Ascending aorta (tissue), 2 donors: ENCODE measurements around the gene DOK1. TPM values are rescaled to one million over a fixed set of nuclear protein-coding genes. Genes with fewer than 3 reads are reported as not detected.
A peak's percentile ranks its signal among the peaks of the same experiment; 100 is the strongest.

ENCODE experiments used
- DNase-seq, 2 donors: peaks; one replicate each; pipeline ENCODE4 v3.0.0-alpha.2; 2019; ENCODE audit warnings: low spot score in 2 of 2
- H3K27ac ChIP-seq, 2 donors: fragments of 200-600 bp; sonication (generic); one replicate each; pipeline ENCODE4 v1.5.1; 2016 to 2017; ENCODE audit warnings: mild to moderate bottlenecking in 1 of 2
- H3K27me3 ChIP-seq: fragments of 200-600 bp; sonication (generic); one replicate; pipeline ENCODE4 v1.5.1; 2017
- H3K36me3 ChIP-seq, 2 donors: fragments of 200-600 bp; sonication (generic); one replicate each; pipeline ENCODE4 v1.5.1; 2016
- H3K4me1 ChIP-seq, 2 donors: fragments of 200-600 bp; sonication (generic); one replicate each; pipeline ENCODE4 v1.5.1; 2016 to 2017; ENCODE audit warnings: mild to moderate bottlenecking in 1 of 2
- H3K4me3 ChIP-seq, 2 donors: fragments of 200-600 bp; sonication (generic); one replicate each; pipeline ENCODE4 v1.5.1; 2016 to 2017; ENCODE audit warnings: mild to moderate bottlenecking in 1 of 2
- H3K9me3 ChIP-seq, 2 donors: fragments of 200-600 bp; sonication (generic); one replicate each; pipeline ENCODE4 v1.5.1; 2016
- intact Hi-C: fragments of 100-400 bp; cut with DNase I; formaldehyde crosslinking; loops from one replicate; pipeline ENCODE4 v1.15.1; 2023
- total RNA-seq: library from RNA; depleted of rRNA; stranded (reverse); fragments of >200 nt; gene quantifications from one replicate; pipeline ENCODE4 v1.1.0, GENCODE V29; 2016
- TF ChIP-seq, protein P1 (sequence below), 3 experiments: fragments of 200-600 bp in 2 of 3; fragments of 450-650 bp in 1 of 3; sonication (generic) in 2 of 3; IDR thresholded peaks; one replicate each; pipeline ENCODE4 v1.5.1; 2016 to 2019; ENCODE audit warnings: antibody characterized with exemption in 3 of 3, mild to moderate bottlenecking in 1 of 3, moderate library complexity in 1 of 3

Gene DOK1
- total RNA-seq, 1 donor from 2014 or later = 68.1 TPM

DNA sequence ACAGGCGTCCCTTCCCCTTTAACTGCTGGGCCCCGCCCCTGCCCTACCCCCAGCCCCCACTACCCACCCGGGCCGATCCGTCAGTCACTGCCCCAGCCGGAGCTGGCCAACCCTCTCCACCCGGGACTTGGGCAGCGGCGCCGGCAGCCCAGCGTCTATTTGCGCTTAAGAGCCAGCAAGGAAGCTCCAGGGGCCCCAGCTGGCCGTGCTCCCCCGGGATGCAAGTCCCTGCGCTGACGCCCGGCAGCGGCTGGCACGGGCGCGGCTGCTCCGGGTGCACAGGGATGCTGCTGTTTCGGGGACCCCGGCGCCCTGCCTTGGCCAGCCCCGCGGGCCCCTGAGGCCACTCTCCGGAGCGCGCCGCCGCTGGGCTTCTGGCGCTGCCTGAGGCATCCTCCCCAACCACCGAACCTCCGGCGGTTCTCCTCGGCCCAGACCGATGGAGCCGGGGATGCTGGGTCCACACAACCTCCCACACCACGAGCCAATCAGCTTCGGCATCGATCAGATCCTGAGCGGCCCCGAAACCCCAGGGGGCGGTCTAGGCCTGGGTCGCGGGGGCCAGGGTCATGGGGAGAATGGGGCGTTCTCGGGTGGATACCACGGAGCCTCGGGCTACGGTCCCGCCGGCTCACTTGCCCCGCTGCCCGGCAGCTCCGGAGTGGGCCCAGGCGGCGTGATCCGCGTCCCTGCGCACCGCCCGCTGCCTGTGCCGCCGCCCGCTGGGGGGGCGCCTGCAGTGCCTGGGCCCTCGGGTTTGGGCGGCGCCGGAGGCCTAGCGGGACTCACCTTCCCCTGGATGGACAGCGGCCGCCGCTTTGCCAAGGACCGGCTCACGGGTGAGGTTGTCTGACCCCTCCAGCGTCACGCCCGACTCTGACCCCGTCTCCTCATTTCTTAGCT, 39.9 kb upstream of the DOK1 start, which contains the start of gene TLX2:
TSS of gene TLX2 (plus strand) at position 83 of the 903 bp plus-strand sequence. CDS start at position 440, 357 bp downstream.
- Histone ChIP-seq H3K4me3 (peak within 1 kb of the TSS in 1 of 2 donors; percentile 58), H3K4me1 (peaks cover 16 to 18% of the 10 kb centered on the region in 2 donors), H3K9me3 (no peaks in the 10 kb centered on the region), H3K27me3 (peaks cover 39% of the 10 kb centered on the region), H3K27ac (no peak within 1 kb of the TSS), H3K36me3 (no peaks in the 10 kb centered on the region)
- intact Hi-C loops = no loop called here
- no peak for DNase-seq
- TF ChIP-seq, protein P1, sequence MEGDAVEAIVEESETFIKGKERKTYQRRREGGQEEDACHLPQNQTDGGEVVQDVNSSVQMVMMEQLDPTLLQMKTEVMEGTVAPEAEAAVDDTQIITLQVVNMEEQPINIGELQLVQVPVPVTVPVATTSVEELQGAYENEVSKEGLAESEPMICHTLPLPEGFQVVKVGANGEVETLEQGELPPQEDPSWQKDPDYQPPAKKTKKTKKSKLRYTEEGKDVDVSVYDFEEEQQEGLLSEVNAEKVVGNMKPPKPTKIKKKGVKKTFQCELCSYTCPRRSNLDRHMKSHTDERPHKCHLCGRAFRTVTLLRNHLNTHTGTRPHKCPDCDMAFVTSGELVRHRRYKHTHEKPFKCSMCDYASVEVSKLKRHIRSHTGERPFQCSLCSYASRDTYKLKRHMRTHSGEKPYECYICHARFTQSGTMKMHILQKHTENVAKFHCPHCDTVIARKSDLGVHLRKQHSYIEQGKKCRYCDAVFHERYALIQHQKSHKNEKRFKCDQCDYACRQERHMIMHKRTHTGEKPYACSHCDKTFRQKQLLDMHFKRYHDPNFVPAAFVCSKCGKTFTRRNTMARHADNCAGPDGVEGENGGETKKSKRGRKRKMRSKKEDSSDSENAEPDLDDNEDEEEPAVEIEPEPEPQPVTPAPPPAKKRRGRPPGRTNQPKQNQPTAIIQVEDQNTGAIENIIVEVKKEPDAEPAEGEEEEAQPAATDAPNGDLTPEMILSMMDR (IDR thresholded peaks at IDR 0.05) = no peak

DNA sequence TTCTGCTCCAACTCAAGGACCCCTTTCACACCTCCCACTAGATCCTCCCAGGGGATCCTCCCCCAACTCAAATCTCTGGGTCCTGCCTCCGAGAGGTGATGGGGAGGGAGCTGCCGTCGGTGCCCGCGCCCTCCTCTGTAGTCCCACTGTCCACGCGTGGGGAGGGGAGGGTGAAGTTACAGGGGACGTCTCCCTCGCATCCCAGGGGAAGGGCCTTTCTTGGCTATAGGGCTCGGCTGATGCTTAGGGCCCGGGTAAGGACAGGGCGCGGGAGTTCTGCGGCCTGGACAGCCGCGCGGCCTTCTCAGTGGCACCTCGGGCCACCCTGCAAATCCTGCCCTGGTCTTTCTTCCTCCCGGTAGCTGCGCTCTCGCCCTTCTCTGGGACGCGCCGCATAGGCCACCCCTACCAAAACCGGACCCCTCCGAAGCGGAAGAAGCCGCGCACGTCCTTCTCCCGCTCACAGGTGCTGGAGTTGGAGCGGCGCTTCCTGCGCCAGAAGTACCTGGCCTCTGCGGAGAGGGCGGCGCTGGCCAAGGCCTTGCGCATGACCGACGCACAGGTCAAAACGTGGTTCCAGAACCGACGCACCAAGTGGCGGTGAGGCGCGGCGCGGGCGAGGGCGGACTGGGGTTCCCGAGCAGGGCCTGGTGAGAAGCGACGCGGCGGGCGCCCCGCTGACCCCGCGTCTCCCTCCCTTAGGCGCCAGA, 39.1 kb upstream of the DOK1 start:
- H3K4me1 ChIP-seq = peaks cover 16 to 18% of the 10 kb centered on the region in 2 donors
- no peak for DNase-seq
- no peaks in the 10 kb centered on the region for H3K9me3 ChIP-seq
- intact Hi-C loops = no loop called here
- TF ChIP-seq, protein P1 (IDR thresholded peaks at IDR 0.05) = no peak
- H3K27ac ChIP-seq = no peak overlapping the region
- H3K27me3 ChIP-seq = peaks cover 39% of the 10 kb centered on the region
- H3K4me3 ChIP-seq = peak overlapping the region; percentile 46 to 58
- H3K36me3 ChIP-seq = no peaks in the 10 kb centered on the region

DNA sequence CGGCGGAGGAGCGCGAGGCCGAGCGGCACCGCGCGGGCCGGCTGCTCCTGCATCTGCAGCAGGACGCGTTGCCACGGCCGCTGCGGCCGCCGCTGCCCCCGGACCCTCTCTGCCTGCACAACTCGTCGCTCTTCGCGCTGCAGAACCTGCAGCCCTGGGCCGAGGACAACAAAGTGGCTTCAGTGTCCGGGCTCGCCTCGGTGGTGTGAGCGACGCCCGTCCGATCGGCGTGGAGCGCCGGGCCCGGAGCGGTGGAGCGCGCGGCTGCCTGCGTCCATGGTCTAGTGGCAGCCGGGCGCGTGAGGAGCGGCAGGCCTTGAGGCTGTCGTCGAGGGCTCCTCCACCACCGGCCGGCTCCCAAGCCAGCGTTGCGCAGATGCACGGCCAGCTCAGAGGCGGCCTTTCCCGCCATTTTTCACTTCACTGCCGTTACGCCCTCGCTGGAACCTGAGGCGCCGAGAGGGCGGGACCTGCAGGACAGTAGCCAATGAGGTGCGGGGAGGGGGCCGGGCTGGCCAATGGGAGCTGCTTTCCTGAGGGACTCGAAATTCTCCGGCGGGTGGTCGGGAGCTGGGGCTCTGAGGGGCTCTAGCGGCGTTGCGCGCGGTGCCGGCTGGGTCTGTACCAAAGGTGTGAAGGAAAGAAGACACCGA, 38.4 kb upstream of the DOK1 start:
- Histone ChIP-seq H3K4me3 (peak overlapping the region; percentile 46 to 58), H3K9me3 (no peaks in the 10 kb centered on the region), H3K36me3 (no peaks in the 10 kb centered on the region), H3K27ac (no peak overlapping the region), H3K4me1 (peaks cover 16 to 18% of the 10 kb centered on the region in 2 donors), H3K27me3 (peaks cover 39% of the 10 kb centered on the region)
- TF ChIP-seq, protein P1 (IDR thresholded peaks at IDR 0.05) = no peak
- no peak for DNase-seq
- intact Hi-C loops = no loop called here

DNA sequence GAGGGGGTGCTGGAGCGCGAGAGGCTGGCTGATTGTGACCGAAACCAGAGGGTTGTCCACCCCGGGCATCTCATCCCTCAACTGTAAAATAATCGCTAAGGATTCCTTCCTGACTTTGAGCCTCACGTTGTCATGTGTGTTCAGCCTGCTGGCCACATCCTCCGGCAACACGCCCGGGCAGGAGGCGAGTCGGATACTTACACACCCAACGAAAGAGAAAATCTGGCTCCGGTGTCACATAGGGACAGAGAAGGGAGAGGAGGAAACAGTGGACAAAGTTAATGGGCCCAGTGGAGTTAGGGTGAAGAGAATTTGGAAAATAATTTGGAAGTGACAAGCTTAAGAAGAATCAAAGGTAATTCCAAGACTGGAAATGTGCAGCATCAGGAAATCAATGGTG, 37.9 kb upstream of the DOK1 start:
- no peak for DNase-seq
- H3K4me3 ChIP-seq = peak overlapping the region; percentile 46 to 58
- no peaks in the 10 kb centered on the region for H3K36me3 ChIP-seq
- H3K4me1 ChIP-seq = peaks cover 16 to 18% of the 10 kb centered on the region in 2 donors
- intact Hi-C loops = no loop called here
- H3K9me3 ChIP-seq = no peaks in the 10 kb centered on the region
- peaks cover 39% of the 10 kb centered on the region for H3K27me3 ChIP-seq
- H3K27ac ChIP-seq = no peak overlapping the region
- TF ChIP-seq, protein P1 (IDR thresholded peaks at IDR 0.05) = no peak

DNA sequence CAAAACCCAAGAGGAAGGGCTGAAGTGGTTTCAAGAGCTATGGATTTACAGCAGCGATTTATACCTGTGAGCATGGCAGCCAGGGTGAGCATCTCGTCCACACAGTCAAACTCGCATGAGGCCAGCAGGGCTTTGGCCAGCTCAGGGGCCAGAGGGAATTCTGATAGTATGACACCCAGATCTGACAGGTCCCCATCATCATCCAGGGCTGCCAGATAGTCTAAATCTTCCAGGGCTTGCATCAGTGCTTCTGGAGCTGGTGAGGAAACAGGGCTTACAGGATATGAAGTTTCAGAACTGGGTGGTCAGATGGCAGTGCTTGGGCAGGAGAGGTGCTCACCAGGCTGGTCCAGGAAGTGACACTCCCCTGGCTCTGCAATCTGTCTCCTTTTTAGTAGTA, 32.0 kb upstream of the DOK1 start:
- Histone ChIP-seq H3K9me3 (no peaks in the 10 kb centered on the region), H3K27me3 (no peaks in the 10 kb centered on the region), H3K27ac (no peak overlapping the region), H3K4me3 (no peak overlapping the region), H3K36me3 (peaks cover 15 to 19% of the 10 kb centered on the region in 2 donors), H3K4me1 (no peaks in the 10 kb centered on the region)
- TF ChIP-seq, protein P1 (IDR thresholded peaks at IDR 0.05) = no peak
- intact Hi-C loops = no loop called here
- DNase-seq = no peak
